ENCODE results near the gene CDC26.
"Not testable (repeated sequence)": the region's sequence is repeated elsewhere in the genome, so short reads cannot be mapped to it uniquely, and the experiment has no call there.

Gene CDC26

DNA sequence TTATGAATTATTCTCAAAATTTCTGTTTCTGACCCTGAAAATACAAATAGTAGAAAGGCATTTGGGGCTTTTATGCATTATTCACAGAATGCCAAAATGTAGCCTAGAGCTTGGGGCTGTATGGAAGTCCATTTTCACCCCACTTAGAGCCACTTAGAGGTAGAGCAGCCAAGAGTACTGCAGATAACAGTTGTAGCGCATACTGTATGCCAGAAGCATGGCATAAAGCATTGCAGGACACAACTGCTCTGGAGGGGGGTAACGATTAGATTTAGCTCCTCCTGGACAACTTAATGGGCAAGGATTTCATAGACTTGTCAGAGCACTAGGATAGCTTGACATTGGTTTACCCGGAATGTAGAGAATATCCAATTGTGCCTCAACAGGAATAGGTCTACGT is 38.3 kb downstream of the CDC26 start:
- no peak for DNase-seq

DNA sequence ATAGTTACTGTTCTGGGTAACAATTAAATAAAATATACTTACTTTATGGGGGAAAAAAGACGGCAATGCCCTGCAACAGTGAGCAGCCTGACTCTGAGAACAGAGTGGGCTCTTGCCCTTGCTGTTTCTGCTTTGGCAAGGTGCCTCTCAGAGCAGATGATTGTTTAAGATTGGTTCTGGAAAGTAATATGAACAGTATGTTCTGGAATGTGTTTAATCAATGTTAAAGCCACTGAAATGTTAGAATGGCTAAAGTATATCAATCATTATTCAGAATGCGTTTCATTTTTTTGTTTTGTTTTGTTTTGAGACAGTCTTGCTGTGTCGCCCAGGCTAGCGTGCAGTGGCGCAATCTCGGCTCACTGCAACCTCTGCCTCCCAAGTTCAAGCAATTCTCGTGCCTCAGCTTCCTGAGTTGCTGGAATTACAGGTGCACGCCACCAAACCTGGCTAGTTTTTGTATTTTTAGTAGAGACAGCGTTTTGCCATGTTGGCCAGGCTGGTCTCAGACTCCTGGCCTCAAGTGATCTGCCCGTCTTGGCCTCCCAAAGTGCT is 39.6 kb downstream of the CDC26 start:
- not testable (repeated sequence) for DNase-seq

DNA sequence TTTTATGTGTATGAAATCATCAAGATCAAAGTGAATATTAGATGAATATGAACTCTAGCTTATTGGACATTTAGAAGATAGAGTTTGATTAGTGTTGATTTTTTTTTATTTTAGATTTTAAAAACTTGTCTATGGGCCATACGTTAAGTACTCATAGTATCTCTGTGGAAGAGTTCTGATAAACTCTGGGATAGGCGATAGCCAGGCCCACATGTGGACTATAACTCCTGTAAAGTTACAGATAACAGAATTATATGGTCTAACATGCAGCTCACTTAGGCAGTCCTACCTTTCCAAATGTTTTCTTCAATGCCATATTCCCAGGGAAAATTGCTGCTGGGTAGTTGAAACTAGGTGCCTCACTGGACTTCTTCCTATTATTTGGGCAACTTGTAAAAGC is 43.7 kb downstream of the CDC26 start:
- DNase-seq = no peak

DNA sequence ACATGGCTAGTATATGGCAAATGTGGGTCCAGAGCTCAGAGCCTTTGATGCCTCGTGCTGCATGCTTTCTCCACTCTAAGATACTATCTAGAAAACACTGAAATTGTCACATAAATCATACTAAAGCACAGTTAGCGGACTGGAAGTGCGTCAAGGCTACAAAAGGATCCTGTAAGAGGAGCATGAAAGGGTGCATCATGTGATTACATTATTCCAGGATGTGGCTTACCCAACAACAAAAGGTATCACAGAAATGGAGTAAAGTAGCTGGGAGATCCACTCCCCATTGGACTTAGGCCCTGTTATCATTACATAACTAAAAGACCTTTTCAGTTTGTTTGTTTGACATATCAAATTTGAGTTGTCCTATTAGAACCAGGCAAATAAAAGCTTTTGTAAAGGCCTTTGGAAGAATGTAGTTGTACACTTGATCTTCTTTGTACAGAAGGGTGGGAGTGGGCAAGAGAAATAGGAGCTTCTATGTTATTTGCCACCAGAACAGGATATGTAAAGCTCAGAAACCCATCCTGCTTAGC is 47.2 kb downstream of the CDC26 start:
- no peak for DNase-seq

DNA sequence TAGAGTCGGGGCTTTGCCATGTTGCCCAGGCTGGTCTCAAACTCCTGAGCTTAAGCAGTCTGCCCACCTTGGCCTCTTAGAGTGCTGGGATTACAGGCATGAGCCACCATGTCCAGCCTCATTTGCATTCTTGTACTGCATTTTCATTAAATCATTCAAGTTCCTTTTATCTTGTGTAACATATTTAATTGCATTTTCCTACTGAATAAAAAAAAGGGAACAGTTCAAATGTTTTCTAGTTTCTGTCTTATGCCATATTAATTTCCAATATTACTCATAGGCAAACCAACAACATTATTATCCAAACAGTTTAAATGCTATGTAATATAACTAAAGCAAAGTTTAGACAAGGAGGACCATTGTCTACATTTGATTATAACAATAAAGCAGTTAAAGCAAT is 47.9 kb downstream of the CDC26 start:
- no peak for DNase-seq

DNA sequence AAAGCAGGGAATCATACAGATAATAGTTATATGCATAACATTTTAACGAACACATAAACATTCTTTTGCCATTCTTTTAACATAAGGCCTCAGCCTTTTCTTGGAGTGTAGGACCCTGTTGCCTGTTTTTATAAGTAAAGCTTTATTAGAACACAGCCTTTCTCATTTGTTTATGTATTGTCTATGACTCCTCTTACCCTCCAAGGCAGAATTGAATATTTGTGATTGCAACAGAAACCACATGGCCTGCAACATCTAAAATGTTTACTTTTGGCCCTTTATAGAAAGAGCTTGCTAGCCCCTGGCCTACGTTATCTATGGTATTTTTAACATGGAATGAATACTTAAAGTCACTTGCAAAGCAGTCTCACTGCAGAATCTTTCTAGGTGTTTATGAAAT is 51.4 kb downstream of the CDC26 start:
- DNase-seq = no peak

DNA sequence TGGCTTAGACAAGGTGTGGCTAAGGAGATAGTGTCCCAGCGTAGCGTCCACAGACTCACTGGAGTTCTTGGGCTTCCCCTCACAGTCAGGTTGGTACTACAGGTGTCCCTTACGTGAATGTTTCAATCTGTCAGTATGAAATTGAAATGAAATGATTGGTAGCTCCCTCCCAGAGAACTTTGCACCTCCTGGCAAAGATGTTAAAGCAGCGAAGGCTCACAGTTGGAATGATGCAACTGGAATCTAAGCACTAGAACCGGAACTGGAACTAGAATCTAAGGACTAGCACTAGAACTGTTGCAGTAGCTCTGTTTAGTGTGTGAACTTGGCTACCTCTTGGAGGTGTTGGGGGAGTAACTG is 52.9 kb downstream of the CDC26 start:
- no peak for DNase-seq

DNA sequence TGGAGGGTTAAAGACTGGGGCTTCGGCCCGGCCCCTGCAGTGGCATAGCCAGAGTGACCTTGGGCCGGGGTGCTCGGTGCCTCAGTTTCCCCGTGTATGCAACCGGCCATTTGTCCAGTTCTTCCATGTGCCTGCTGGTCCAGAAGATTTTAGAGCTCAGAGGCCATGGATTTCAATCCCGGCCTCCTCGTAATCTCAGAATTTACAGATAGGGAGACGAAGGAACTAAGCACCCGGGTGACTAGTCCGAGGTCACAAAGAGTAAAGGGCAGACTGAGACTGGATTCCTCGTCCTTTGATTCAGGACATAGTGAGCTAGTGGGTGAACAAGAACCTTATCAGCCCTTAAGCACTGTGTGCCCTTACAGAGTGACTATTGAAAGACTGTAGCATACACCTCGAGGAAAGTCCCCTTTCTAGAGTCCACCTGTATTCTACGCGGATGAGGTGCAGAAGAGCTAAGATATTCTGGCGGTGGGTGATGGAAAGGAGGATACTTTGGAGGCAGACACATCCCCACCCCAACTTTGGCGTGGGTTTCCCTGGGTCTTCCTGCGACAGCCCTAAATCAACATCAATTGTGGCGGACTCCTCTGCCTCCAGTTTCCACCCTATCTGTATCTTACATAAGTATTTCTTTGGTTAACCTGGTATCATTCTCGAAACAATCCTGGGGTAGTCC is 53.4 kb downstream of the CDC26 start:
- DNase-seq = no peak

DNA sequence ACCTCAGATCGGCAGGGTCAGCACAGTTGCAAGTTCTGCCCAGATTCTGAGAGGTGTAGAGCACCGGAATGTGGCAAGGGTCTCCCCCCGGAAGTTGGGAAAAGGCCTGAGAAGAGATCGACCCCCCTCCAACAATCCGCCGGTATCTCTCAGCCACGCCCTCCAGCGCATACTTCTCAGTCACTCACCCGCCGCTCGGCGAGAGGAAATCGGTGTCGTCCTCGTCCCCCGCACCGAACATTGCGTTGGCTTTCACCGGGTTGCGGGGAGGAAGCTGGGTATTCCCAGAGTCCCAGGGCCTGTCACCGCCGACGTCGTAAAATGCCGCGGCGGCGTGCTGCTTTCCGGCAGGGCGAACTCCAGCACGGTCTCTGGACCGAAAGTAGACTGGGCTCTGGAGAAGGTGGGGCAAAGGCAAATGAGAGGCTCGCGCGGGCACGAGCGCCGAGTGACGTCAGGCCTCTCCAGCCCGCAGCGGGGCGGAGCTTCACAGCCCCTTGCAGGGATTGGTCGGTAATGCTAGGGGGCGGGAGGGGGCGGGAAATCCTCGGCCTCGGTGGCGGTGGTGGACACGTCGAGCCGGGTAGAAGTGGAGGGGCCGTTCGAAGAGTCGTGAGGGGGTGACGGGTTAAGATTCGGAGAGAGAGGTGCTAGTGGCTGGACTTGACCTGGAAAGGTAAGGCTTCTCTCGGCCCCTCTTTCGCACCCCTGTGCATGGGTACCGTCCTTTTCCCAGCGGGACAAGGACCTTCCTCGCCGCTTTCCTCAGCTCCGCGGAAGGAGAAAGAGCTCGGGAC is 54.2 kb downstream of the CDC26 start, which contains the start of the genes FKBP15 and SLC31A1:
Gene FKBP15, minus strand, starts transcription at position 275 of the 797 bp plus-strand sequence. Its CDS starts 34 bp downstream, at position 241.
Gene SLC31A1, plus strand, starts transcription at position 542 of the 797 bp plus-strand sequence. CDS start 34,605 bp downstream, outside the sequence.
- DNase-seq = peak; percentile 92 to 96

DNA sequence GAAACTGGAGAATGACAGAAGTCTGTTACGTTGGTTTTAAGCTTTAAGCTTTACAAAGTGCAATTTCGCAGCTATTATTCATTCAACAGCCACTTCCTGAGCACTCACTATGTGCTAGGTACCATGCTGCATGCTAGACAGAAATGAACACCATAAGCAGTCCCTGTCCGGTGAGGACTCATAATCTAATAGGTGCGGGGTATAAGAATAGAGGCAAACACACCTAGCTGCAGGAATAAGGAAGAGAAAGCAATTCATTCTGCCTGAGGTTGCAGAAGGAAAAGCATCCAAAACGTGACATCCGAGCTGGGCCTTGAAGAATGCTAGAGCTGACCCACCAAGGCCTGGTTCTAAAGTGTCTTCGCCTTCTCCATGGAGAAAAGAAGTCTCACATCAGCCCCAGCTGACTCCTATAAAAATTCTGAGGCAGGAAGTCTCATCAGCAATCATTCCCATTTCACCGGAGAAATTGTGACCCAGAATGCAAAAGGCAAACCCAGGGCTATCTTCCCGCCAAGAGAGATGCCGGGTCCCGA is 54.8 kb downstream of the CDC26 start:
- no peak for DNase-seq

DNA sequence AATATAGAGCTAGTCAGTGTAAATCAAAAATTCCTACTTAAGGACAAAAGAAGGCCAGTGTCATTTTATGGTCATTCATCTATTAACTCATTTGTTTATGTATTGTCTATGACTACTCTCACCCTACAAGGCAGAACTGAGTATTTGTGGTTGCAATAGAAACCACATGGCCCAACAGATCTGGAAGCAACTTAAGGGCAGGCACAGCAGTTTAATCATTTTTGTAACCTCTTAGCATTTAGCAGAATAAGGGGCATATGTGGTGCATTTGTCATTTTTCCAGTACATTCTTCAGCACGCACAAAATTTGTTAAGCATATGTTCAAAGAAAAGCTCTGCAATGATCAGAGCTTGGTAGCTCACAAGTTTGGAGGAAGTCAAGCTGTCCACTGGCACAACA is 55.4 kb downstream of the CDC26 start:
- DNase-seq = no peak

DNA sequence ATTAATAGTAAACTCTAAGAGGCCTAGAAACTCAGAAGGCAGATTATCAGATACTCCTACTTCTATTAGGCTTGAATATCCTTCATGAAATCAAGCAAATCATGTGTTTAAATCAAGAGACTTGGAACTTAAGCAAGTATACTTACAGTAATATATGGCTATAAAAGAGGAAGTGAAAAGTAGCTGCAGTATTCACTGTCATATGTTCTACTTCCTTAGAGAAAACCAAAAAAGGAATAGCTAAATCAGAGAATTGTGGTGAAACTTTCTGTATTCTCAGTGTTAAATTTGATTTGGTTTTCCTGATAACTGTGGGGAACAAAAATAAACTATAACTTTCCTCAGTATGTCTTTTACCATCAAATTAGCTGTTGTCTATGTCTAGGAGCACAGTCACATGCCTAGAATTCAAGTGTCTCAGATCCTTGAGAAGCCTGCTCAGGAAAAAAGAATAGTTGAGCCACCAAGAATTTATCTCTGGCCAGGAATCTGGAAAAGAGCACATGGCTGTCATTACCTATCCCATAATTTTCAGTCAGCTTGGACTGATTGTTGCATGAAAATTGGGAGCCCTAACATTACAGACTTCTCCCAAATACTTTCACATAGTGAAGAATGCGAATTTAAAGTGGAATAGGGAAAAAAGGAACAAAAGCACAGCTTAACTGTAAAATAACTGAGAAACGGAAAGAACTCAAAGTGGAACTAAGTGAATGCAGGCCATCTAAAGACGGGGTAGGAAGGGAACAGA is 56.0 kb downstream of the CDC26 start:
- DNase-seq = no peak
